Ramos (cell line): ENCODE data around the gene SKAP1.
"Not testable (repeated sequence)": the region's sequence is repeated elsewhere in the genome, so short reads cannot be mapped to it uniquely, and the experiment has no call there.

Source experiments
- in situ Hi-C: fragments of 300-500 bp; cut with MboI; formaldehyde crosslinking; loops from one replicate; pipeline ENCODE4 v1.14.3; 2022; ENCODE audit warnings: low sequenced_read_pairs; ENCODE audit not compliant: unreplicated experiment

The SKAP1 gene

DNA sequence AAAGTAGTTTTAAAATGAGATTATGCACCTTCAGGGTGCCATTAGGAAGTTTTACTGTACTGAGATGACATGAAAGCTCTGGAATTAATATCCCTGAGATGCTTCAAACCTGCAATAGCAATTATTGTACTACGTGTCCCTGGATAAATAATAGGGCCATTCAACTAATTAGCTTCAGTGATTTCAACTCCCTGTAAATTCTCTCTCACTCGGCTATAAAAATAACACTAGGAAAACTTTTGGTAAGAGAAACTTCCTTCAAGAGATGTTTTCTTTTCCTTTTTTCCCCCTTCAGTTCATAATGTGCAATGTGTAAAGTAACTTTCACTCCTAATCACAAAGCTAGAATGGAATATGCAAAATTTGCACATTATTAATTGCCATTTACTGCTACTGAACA lies 176.0 kb downstream of the SKAP1 start:
- in situ Hi-C loops: no loop called here

DNA sequence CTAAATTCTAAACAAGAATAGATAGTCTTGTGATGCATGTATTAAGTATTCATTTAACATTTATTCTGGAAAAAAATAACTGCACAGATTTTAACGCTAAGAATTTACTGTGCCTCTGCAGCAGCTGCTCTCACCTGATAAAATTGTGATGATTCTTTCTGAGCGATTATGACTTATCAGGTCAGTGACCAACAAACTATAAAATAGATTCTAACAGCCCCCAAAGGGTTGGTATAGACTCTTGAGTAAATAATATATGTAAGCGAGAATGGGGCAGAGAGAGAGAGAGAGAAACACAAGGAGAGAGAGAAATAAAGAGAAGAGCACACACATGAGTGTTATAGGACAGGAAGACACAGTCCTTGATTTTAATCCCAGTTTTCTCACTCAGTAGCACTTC lies 178.1 kb downstream of the SKAP1 start:
- in situ Hi-C loops: no loop called here

DNA sequence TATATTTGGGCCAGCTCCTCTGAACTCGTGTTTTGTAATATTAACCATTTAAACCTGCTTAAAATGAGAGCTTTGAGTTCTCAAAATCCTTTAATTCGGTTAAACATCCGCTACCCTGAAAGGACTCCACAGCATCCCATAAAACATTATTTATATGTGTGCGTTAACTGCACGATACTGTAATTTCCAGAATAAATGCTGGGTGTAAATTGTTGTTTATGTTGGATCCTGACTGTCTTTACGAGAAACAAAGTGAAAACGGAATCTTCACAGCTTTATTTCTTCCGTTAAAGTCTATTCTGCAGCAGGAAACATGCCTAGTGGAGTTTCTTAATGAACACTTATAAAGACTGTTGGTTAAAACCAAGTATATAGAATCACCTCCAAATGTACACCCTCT lies 179.1 kb downstream of the SKAP1 start:
- in situ Hi-C loops: no loop called here

DNA sequence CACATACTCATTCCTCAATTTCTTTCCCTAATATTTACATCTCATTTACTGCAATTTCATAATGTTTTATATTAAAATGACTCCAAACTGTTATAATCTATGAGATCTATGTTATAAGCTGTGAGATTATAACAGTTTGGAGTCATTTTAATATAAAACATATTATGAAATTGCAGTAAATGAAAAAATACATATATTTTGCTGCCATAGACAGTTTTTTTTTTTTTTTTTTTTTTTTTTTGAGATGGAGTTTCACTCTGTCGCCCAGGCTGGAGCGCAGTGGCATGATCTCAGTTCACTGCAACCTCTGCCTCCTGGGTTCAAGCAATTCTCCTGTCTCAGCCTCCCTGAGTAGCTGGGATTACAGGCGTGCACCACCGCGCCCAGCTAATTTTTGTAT lies 180.0 kb downstream of the SKAP1 start:
- in situ Hi-C loops: not testable (repeated sequence)

DNA sequence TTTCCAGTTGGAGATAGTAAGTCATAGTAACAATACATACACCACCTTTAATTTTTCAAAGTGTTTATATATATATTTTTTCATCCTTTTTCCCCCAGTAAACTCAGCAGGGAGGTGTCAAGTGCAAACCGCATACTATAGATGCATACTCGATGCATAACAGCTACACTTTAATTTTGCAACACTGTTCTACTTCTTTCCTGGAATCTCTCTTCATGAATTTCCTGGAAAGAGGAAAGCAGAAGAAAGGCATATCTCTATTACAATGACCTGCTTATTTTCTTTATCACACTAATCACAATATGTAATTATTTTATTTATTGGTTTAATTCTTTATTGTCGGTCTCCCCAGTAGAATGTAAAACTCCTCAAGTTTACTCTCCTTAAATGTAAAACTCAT lies 182.4 kb downstream of the SKAP1 start:
- in situ Hi-C loops: no loop called here

DNA sequence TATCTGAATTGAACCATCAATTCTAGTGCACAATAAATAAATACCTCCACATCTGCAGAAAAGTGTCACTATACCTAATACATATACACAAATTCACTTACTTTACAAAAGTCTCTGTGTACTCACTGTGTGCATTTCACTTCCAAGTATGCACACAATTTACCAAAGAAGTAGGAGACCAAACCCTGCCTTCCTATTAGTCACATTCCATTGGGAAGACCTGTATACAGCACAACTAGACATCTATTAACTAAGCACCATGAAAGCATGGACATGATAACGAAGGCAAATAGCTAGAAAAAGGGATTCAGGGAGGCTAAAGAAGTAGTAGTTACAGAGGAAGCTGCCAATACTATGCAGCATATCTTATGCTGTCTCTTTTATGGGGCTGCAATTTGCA lies 183.0 kb downstream of the SKAP1 start:
- in situ Hi-C loops: no loop called here

DNA sequence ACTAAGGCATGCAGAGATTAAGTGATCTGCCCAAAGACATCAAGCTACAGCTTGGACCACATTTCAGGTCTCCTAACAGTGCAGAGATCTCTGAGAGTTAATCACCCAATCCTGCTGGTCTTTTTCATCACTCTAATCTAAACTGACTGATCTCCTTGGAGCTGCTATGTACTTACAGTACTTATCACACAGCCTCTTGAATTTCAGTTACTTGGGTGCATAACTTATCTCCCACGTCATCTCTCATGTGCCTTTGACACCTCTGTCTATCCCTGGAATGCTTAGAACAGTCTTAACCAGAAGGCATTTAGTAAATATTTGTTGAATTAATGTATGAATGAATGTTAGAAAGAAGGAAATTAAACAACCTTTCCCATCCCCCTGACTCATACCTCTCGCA lies 183.4 kb downstream of the SKAP1 start:
- in situ Hi-C loops: no loop called here

DNA sequence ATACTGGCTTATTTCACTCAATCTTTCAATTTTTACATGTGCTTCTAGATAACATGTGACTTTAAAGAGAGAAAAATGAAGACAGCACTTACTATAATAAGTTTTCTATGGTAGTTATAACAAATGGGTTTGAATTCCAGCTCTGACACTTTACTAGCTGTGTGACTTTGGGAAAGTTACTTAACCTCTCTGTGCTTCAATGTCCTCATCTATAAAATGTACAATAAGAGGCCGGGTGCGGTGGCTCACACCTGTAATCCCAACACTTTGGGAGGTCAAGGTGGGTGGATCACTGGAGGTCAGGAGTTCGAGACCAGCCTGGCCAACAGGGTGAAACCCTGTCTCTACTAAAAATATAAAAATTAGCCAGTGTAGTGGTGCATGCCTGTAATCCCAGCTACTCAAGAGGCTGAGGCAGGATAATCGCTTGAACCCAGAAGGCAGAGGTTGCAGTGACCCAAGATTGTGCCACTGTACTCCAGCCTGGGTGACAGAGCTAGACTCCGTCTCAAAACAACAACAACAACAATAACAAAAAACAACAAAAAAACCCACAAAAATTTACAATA lies 184.5 kb downstream of the SKAP1 start:
- in situ Hi-C loops: not testable (repeated sequence)

DNA sequence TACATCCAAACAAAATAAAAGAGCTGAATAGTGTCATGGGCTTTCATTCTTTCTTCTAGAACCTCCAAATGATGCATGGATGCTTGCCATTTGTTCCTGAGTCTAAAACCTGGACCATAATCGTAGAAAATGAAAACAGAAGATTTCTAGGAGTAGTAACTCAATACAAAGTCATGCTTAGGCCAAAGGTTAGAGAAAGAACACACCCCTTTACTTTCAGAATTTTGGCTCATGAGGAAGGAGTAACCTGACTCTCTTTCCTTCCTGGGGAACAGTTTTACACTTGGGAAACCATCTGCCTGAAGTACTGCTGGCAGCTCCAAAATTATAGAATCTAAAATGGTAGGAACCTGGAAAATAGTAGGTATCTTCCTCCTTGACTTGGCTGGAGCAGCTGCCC lies 185.2 kb downstream of the SKAP1 start:
- in situ Hi-C loops: no loop called here

DNA sequence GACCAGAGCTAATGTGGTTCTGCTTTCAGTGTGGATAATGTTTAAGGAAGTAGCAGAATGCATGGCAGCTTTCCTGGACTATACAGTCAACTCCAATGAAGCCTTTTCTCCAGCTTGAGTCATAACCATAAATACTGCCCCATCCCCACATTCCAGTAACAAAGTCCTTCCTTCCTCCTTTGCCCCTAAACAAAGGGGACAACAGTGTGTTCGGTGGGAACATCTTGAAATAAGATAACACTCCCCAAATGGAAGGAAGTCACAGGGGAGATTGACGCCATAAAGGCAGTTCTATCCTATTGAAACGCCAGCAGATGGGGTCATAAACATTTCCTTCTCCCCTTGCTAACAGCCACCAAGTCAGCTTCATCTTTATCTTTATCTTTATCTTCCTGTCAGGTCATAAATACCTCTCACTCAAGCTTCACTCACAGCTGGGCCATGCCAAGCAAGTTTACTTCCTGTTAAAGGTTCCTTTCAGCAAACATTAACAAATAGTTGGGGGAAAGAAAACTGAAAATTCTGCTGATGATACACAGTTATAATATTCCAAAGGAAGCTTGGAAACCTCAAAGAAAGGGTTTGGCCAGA lies 185.8 kb downstream of the SKAP1 start:
- in situ Hi-C loops: no loop called here

DNA sequence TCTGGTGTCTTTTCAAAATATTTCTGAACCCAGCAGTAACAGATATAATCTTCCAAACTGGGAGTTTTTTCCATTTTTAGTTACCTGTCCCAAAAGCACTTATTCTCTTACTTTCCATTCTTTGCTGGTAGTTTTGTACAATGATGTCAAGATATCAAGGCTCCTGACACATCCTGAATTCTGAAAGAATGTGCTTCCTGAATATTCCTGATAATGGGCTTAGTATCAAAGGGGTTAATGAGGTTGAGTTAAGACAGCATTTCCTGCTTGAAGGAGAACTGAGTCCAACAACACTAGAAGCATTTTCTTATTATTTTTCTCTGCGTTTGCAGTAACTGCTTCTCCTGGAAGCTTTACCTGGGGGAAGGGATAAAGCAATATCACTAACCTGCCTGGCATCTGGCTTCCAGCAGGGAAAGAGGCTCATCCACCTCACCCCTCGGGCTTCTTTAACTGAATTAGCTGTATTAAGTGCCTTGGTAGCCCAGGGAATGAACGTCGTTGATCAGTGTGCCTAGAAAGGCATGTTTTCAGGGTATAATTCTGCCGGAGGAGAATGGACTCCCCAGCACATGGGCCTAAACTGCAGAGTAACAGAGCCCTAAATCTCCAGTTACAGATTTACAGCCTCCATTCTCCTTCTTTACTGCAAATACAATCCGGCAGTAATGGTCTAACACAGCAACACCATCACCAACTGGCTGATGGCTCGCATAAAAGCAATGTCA lies 188.1 kb downstream of the SKAP1 start:
- in situ Hi-C loops: no loop called here

DNA sequence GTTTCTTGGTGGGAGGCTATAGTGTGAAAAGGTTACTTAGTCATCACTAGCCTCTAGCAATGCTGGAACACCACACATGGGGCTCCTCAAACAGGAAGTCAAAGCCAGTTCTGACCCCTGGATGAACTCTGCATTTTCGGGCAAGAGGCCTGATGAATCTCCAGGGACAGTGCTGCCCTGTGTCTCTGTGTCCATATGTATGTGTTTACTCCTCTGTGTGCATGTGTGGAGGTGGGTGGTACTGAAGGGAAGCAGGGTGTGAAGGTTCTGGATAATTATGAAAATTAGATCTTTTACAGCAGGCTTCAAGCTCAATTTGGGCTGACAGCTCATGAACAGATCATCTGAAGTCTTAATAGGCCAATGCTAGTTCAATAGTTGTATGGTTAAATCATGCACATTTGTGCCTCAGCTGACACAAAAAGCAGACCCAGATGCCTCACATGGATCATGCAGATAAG lies 188.9 kb downstream of the SKAP1 start:
- in situ Hi-C loops: no loop called here

DNA sequence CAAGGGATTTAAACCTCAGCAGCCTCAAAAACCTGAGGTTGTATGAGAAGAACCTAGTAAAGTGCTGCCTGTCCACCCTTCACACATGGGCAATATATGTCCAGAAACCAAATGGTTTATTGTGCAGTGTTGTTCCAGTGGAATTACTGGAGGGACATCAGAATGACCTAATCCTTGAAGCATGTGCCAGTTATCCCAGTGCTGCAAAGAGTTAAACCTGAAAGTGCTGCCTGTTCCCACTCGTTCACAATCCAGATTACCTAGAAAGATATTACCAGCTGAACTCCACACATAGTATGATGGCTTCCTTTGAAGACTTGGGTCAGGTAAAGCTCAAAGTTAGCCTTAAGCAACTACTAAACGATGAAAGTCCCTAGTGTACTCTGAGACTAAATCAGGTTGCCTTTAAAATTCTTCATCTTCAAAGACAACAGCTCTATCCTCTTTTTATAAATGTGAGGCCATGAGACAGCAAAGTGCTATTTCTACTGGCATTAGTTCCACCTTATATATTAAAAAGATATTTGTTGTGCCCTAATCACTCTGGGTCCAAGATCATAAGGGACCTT lies 189.4 kb downstream of the SKAP1 start:
- in situ Hi-C loops: no loop called here

DNA sequence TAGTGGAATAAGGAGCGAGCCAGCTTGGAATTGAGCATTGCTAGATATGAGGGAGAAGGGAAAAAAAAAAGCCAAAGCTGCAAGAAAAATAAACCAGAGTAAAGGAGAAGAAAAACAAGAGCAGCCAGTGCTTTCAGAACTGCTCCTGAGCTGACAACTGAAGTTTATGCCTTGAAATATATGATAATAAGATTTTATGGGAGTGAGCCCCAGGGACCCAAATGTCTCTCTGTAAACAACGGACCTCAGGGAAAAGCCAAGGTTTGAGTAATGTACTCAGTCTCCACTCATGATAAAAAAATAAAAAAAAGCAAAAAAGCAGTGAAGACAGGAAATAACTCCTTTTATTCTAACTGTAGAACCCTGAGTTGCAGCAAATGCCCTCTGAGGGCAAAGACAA lies 189.9 kb downstream of the SKAP1 start:
- in situ Hi-C loops: no loop called here

DNA sequence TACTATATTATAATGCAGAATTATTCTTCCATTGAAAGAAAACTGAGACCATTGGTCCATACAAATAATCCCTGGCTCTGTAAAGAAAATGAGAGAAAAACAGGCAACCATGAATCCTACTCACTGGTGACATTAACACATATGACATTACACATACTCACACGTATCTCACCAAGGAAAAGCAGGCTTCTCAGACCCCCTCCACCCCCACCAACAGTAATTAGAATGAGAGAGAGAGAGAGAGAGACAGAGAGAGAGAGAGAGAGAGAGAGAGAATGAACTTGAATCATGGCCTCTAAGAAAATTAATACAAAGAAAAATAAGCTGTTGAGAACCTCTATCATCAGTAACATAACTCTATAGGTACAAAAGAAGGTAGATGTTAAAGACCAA lies 190.4 kb downstream of the SKAP1 start:
- in situ Hi-C loops: no loop called here

DNA sequence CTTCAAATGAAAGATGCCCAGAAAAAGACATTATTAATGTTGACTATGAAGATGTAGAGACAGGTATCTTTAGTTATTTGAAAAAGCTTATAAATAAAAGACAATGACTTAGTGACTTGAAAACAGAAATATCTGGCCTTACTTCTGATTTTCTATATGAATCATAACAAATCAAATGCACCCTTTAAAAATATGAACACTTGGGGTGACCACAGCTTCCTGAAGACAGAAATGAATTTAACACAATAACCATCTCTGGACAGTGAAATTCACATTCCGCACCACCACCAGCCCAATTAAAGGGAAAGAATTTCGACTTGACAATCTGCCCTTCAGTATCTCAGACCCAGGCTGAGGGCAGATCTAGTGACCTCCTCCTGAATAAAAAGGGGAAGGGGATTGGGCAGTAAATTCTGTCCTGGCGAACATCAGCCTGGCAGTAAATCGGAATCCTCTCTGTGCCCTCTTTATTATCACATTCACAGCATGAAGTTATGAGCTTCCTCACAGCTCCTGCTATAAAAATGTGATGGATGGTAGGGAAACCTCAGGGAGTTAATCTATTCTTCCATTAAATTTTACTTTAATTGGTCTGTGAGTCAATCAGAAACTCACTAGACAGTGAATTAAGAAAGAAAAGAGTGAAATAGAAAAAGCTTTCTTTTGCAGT lies 190.9 kb downstream of the SKAP1 start:
- in situ Hi-C loops: no loop called here

DNA sequence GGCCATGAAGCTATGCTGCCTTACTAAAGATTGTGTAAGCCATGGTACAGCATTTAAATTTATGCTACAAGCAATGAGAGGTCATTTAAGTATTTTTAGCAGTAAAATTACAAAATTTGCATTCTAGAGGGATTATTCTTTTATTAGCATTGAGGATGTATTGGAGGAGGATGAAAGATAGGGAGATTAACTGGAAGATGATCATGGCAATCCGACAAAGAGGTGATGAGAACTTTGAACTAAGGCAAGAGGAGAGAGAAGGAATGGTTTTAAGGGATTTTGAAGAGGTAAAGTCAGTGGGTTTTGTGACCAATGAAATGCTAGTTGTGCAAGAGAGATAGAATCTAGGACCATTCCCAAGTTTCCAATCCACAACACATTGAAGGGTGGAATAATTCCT lies 192.6 kb downstream of the SKAP1 start:
- in situ Hi-C loops: no loop called here

DNA sequence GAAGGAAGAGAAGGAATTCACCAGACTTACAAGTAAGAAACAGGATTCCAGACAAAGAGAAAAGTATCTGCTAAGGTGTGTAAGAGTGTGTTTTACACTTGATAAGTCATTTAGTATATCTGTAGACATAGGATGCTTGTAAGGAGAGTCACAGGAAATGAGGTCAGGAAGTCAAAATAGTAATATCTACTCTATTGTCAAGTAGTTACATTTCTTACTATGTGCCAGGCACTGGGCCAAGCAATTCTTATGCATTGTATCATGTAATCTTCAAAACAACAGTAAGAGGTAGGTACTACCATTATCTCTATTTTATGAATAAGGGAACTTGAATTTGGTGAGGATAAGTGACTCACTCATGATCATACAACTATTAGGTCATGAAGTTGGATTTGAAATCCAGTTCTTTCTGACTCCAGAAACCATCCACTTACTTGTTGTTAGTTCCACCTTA lies 193.3 kb downstream of the SKAP1 start:
- in situ Hi-C loops: no loop called here

DNA sequence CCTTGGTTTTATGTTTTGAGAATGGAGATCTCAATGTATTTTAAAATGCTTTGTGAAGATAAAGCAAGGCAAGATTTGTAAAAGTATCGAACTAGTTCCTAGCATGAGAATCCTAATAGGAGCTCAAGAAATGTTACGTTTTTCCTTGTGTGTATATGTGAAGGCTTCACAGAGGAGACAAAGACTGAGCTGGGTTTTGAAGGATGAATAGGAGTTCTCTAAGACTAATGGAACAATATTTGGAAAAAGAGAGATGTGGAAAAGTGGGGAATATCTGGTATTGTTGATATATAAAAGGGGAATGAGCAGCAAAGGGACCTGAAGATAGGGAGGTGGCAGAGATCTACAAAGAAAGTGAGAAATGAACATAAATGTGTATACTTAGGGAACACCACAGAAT lies 195.1 kb downstream of the SKAP1 start:
- in situ Hi-C loops: no loop called here

DNA sequence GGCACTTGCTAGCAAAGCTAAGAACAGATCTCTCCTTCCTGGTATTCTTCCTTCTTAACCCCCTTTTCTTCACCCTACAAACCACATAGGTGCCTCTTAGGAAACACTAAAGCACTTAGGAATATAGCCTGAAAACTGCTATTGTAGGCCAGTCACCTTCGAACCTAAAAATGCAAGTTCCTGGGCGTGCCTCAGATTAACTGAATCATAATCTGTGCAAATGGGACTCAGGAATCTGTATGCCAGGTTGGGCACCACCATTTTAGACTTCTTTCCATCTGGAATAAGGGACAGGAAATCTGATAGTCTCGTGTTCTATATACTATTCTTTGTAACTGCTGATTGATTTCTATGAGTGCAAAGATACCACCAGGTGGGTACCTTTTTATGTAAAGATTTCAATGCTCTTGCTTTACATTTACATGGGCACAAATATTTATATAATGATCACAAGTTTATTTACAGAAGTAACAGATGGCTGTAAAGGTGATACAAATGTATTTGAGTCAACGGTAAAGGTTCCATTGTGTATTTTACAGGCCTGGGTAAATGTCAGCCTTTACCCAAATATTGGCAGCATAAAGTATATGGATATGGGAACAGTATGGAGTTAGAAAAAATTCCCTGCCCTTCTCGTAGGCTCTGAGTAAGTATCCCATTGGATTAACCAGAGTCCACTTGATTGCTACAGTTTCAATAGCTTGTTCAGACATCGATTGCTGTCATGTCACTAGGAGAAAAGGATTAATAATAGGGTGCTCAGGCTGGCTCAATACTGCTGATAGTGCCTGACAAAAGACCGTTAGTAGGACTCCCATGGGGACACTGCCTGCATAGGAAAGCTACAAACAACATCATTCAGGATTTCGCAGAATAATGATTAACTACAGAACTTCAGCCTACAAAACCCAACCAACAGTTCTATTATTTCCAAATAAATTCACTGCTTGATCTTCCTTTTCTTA lies 197.7 kb downstream of the SKAP1 start:
- in situ Hi-C loops: no loop called here
